GM11168 (cell line): ENCODE measurements around the gene TRIP12.
"Not testable (repeated sequence)": the region's sequence is repeated elsewhere in the genome, so short reads cannot be mapped to it uniquely, and the experiment has no call there.

ENCODE experiments used
- in situ Hi-C: fragments of 300-500 bp; cut with MboI; formaldehyde crosslinking; loops from one replicate; pipeline ENCODE4 v1.12.0; 2022; ENCODE audit warnings: low sequenced_read_pairs; ENCODE audit not compliant: unreplicated experiment

Gene TRIP12

GRCh38 chr2:229783108-229783721 lies 138.6 kb downstream of the TRIP12 start:
- in situ Hi-C loops: no loop called here

- in situ Hi-C loops: no loop called here
Observed at GRCh38 chr2:229780856-229781773, 140.7 kb downstream of the TRIP12 start.

- in situ Hi-C loops: no loop called here
Observed at GRCh38 chr2:229779650-229780049, 142.2 kb downstream of the TRIP12 start.

DNA sequence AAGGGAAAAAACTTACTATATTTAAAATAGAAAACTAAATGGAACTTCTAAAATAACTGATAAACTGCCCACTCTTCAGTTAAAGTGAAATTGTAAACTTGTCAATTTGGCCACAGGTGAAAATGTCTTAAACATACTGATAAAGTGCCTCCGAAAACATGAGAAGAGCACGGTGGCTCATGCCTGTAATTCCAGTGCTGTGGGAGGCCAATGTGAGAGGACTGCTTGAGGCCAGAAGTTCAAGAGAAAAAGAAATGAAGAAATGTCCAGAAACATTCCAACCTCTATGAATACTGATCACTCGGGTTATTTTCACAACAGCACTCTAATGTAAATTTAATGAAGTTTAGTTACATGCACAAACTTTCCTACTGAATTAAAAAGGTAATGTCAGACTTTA lies 144.1 kb downstream of the TRIP12 start:
- in situ Hi-C loops: no loop called here

- in situ Hi-C loops: no loop called here
Observed at GRCh38 chr2:229775614-229776313, 146.0 kb downstream of the TRIP12 start.

GRCh38 chr2:229774237-229774636 lies 147.6 kb downstream of the TRIP12 start:
- in situ Hi-C loops: no loop called here

GRCh38 chr2:229768235-229768634 lies 153.6 kb downstream of the TRIP12 start:
- in situ Hi-C loops: no loop called here

GRCh38 chr2:229765721-229766120 lies 156.1 kb downstream of the TRIP12 start:
- in situ Hi-C loops: no loop called here

- in situ Hi-C loops: no loop called here
Observed at GRCh38 chr2:229761663-229762062, 160.1 kb downstream of the TRIP12 start.

DNA sequence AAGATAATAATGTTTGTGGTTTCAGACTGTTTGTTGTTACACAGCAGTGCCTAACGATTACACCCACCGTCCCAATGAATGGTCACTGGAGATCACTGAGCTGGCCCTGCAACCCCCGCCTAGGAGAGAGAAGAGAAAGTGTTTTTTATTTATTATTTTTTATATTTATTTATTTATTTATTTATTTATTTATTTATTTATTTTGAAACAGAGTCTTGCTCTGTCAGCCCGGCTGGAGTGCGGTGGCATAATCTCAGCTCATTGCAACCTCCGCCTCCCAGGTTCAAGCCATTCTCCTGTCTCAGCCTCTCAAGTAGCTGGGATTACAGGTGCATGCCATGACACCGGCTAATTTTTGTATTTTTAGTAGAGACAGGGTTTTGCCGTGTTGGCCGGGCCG lies 164.3 kb downstream of the TRIP12 start:
- in situ Hi-C loops: not testable (repeated sequence)

DNA sequence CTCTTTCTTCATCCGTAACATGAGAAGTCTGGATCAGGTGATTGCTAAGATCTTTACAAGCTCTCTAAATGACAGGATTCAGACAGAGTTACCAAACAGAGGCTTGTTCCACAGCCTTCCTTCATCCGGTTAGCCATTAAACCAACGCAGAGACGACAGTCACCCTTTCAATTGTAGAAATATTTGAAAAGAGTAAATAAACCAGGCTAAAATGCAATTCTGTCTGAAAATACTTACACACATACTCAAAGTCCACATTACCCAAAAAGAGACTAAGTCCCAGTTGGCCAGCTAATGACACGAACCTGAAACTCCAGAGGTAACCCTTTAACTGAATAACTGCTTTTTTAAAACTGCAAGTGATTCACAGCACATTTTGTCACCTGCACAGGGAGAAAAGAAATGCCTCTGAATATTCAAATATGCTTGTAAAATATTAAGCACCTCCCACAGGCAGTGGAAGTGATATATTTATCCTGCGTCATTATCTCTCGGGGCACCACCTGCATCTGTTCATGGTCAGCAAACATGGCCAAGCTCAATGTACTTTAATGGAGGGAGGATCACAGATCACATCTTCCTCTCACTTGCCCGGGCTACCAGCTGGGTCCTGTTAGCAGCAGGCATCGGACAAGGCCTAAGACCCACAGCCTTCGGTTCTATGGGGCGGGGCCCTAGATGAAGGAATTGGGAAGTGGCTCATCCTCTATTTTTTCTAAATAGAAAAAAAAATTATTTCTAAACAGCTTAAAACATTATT lies 168.7 kb downstream of the TRIP12 start:
- in situ Hi-C loops: no loop called here

DNA sequence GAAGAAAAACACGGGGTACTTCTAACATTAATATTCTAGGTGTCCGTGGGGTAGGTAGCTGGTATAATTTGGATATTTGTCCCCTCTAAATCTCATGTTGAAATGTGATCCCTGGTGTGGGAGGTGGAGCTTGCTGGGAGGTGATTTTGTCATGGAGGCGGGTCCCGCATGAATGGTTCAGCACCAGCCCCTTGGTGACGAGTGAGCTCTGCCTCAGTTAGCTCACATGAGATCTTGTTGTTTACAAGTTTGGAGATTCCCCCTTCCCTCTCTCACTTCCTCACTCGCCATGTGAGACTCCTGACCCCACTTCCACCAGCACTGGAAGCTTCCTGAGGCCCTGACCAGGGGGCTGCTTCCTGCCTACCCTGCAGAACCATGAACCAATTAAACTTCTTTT lies 172.0 kb downstream of the TRIP12 start:
- in situ Hi-C loops: no loop called here

GRCh38 chr2:229748950-229749349 lies 172.9 kb downstream of the TRIP12 start:
- in situ Hi-C loops: no loop called here

- in situ Hi-C loops: not testable (repeated sequence)
Observed at GRCh38 chr2:229742691-229743090, 179.1 kb downstream of the TRIP12 start.

DNA sequence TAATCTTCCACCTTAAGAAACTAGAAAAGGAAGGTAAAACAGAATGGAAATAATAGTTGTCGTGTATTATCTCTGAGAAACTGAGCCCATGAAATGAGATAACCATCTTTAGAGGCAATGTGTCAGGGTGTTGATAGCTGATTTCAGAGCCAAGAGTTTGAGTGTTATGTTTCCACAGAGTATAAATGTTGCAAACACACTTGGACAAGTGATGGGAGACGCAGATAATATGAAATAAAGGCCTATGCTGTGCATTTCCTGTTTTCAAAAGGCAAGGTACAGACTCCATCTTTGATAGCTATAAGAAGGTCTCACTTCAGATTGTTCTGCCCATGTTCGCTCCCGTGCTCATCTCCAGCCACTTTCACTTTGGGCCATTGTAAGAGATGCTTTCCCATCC lies 181.5 kb downstream of the TRIP12 start:
- in situ Hi-C loops: no loop called here

GRCh38 chr2:229738024-229738625 lies 183.7 kb downstream of the TRIP12 start:
- in situ Hi-C loops: no loop called here

DNA sequence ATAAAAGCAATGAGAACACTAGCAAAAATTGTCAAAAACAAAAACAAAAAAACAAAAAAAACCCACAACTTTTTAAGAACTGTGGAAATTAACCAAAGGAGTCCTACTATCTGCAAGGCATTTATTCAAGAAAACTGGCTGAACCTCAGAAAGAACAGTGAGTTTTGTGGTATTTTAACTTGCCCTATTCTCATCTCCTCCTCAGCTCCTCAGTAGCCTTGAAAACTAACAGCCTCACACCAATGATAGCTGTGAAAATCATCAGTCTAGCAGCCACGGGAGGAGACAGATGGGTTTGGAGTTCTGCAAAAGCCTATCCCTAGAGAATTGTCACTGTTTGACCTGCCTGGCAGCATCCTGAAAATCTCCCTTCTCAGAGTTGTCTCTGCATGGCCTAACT lies 187.4 kb downstream of the TRIP12 start:
- in situ Hi-C loops: no loop called here

- in situ Hi-C loops: no loop called here
Observed at GRCh38 chr2:229733611-229734245, 188.1 kb downstream of the TRIP12 start.

DNA sequence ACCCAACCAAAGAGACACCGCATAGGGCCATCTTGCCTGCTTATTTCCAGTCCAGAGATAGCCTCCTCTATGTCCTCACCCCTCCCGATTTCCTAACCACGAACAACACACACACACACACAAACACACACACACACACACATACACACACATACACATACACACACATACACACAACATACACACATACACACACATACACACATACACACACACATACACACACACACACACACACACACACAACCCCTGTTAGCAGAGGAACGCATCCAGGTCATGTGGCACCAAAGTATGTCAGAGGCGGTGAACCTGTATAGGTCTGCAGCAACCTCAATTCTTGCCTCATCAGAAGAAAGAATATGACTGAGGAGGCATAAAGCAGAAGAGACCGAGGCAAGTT lies 188.9 kb downstream of the TRIP12 start:
- in situ Hi-C loops: no loop called here

DNA sequence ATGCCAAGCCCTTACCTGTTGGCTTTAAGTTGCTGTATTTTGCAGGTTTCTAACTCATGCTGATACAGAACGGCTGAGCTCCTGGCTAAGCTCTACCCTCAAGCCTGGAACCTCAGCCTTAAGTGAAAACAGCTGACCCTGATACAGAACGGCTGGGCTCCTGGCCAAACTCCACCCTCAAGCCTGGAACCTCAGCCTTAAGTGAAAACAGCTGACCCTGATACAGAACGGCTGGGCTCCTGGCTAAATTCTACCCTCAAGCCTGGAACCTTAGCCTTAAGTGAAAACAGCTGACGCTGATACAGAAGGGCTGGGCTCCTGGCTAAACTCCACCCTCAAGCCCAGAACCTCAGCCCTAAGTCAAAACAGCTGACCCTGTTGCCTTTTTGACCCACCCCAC lies 189.9 kb downstream of the TRIP12 start:
- in situ Hi-C loops: no loop called here
